Panc1 (cell line): ENCODE data around the gene RMND5A. TPM values are rescaled to one million over a fixed set of nuclear protein-coding genes. Genes with fewer than 3 reads are reported as not detected.

Experiments used
- ATAC-seq: fragments of 200-7000 bp; cut with Tn5 transposase; 2 replicates; pipeline ENCODE4 v1.9.1; 2020; ENCODE audit warnings: mild to moderate bottlenecking, moderate library complexity
- BruUV-seq: library from RNA; stranded (reverse); fragments of 400-500 nt; replicated peaks from 2 replicates; lab custom pipeline; 2021; lab: Mats Ljungman, UMichigan
- CTCF ChIA-PET: fragments of 300-600 bp; sonication (Branson Sonifier 250); formaldehyde crosslinking; loops from one replicate; lab custom pipeline; 2022; ENCODE audit warnings: antibody characterized with exemption; lab: Charles Lee
- POLR2A ChIA-PET: fragments of 300-600 bp; sonication (Branson Sonifier 250); formaldehyde crosslinking; loops from one replicate; lab custom pipeline; 2022; ENCODE audit warnings: antibody characterized with exemption; lab: Charles Lee
- DNase-seq: peaks from one replicate; pipeline ENCODE4 v3.0.0-alpha.2; 2010; ENCODE audit warnings: low read depth, low spot score
- H3K27ac ChIP-seq: 2 replicates; pipeline ENCODE4 v1.5.1; 2011; ENCODE audit warnings: mild to moderate bottlenecking, low read length, inconsistent platforms
- H3K27me3 ChIP-seq: fragments of 200-500 bp; sonication (Bioruptor generic); 2 replicates; pipeline ENCODE4 v1.6.0; 2014; ENCODE audit warnings: low read length, inconsistent platforms; ENCODE audit not compliant: control insufficient read depth, insufficient read depth
- H3K36me3 ChIP-seq: fragments of 200-500 bp; sonication (Bioruptor generic); 2 replicates; pipeline ENCODE4 v1.5.1; 2014; ENCODE audit warnings: inconsistent platforms, mild to moderate bottlenecking, low read length, moderate library complexity; ENCODE audit not compliant: control insufficient read depth, insufficient read depth
- H3K4me1 ChIP-seq: 2 replicates; pipeline ENCODE4 v1.5.1; 2011; ENCODE audit warnings: inconsistent platforms, mild to moderate bottlenecking, low read length, moderate library complexity; ENCODE audit not compliant: control insufficient read depth, insufficient read depth
- H3K4me3 ChIP-seq, 2 experiments: 2 replicates each; pipeline ENCODE4 v1.5.1; 2011 to 2012; ENCODE audit warnings: low read depth in 2 of 2, low read length in 2 of 2, mild to moderate bottlenecking in 2 of 2, inconsistent platforms in 1 of 2, moderate library complexity in 1 of 2
- H3K9me3 ChIP-seq: fragments of 200-500 bp; sonication (Bioruptor generic); 2 replicates; pipeline ENCODE4 v1.5.1; 2014; ENCODE audit warnings: low read depth, mild to moderate bottlenecking, inconsistent platforms, low read length, moderate library complexity; ENCODE audit not compliant: control insufficient read depth, insufficient read depth
- POLR2AphosphoS5 ChIP-seq: IDR thresholded peaks from 2 replicates; pipeline ENCODE4 v1.6.1; 2012; ENCODE audit warnings: mild to moderate bottlenecking, low read depth, low read length, moderate library complexity
- SIN3A ChIP-seq: IDR thresholded peaks from 2 replicates; pipeline ENCODE4 v1.6.1; 2012; ENCODE audit warnings: low read depth, mild to moderate bottlenecking, low read length, moderate library complexity, borderline replicate concordance; ENCODE audit not compliant: insufficient read depth
- TCF7L2 ChIP-seq: IDR thresholded peaks from 2 replicates; pipeline ENCODE4 v1.6.1; 2011; ENCODE audit warnings: mild to moderate bottlenecking, low read depth, low read length, inconsistent platforms
- in situ Hi-C: cut with HindIII; loops from 2 replicates; pipeline ENCODE4 v1.10.0; 2016; ENCODE audit warnings: low sequenced_read_pairs, low pct_unique_long_range_greater_than_20kb
- intact Hi-C: fragments of 100-400 bp; cut with micrococcal nuclease; formaldehyde crosslinking; loops from one replicate; pipeline ENCODE4 v1.10.0; 2022; ENCODE audit not compliant: unreplicated experiment
- total RNA-seq: library from RNA; stranded (reverse); gene quantifications from one replicate; pipeline ENCODE4 v1.2.1, GENCODE V29; 2021; ENCODE audit not compliant: unreplicated experiment
- TF ChIP-seq, protein P1 (sequence below), 2 experiments: IDR thresholded peaks; 2 replicates each; pipeline ENCODE4 v1.6.1; 2011 to 2012; ENCODE audit warnings: low read depth in 2 of 2, control low read depth in 1 of 2, low read length in 1 of 2, mild to moderate bottlenecking in 1 of 2, moderate library complexity in 1 of 2; ENCODE audit not compliant: insufficient read depth in 1 of 2
- TF ChIP-seq, protein P2 (sequence below): fragments of 450-650 bp; IDR thresholded peaks from 2 replicates; pipeline ENCODE4 v1.5.1; 2017; ENCODE audit warnings: mild to moderate bottlenecking

RMND5A gene
- total RNA-seq, 1 experiment from 2014 or later: 42.8 TPM

DNA sequence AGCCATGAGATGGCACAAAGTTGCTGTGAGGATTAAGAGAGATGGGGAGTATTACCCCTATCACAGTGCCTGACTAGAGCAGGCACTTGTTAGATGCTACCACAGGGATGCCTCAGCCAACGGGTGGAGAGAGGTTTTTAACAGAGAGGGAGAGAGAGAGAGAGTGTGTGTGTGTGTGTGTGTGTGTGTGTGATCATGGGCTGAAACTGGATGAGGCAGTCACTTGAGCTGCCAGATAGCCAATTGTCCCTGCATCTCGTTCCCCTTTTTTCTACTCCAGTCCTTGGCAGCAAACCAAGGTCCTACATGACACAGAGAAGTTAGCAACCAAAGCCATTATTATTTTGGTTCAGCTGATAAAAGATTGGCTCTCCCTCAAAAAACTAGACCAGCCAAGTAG, 67.6 kb downstream of the RMND5A start:
- ChIA-PET CTCF (interaction anchor here (0.6 kb wide), 1 partner anchor 358 kb away, joined by 7 read pairs; no protein-coding TSS in a partner anchor), POLR2A (no interaction called here)
- no peak for DNase-seq
- H3K36me3 ChIP-seq: no peaks in the 10 kb centered on the region
- no peaks in the 10 kb centered on the region for H3K9me3 ChIP-seq
- BruUV-seq: no TSS peak
- H3K4me3 ChIP-seq: no peak overlapping the region
- intact Hi-C loops: no loop called here
- no peak overlapping the region for H3K27ac ChIP-seq
- peaks cover 6% of the 10 kb centered on the region for H3K27me3 ChIP-seq
- no peak for ATAC-seq
- no peaks in the 10 kb centered on the region for H3K4me1 ChIP-seq
- TF ChIP-seq, protein P1, sequence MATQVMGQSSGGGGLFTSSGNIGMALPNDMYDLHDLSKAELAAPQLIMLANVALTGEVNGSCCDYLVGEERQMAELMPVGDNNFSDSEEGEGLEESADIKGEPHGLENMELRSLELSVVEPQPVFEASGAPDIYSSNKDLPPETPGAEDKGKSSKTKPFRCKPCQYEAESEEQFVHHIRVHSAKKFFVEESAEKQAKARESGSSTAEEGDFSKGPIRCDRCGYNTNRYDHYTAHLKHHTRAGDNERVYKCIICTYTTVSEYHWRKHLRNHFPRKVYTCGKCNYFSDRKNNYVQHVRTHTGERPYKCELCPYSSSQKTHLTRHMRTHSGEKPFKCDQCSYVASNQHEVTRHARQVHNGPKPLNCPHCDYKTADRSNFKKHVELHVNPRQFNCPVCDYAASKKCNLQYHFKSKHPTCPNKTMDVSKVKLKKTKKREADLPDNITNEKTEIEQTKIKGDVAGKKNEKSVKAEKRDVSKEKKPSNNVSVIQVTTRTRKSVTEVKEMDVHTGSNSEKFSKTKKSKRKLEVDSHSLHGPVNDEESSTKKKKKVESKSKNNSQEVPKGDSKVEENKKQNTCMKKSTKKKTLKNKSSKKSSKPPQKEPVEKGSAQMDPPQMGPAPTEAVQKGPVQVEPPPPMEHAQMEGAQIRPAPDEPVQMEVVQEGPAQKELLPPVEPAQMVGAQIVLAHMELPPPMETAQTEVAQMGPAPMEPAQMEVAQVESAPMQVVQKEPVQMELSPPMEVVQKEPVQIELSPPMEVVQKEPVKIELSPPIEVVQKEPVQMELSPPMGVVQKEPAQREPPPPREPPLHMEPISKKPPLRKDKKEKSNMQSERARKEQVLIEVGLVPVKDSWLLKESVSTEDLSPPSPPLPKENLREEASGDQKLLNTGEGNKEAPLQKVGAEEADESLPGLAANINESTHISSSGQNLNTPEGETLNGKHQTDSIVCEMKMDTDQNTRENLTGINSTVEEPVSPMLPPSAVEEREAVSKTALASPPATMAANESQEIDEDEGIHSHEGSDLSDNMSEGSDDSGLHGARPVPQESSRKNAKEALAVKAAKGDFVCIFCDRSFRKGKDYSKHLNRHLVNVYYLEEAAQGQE (IDR thresholded peaks at IDR 0.05; ENCODE audit: insufficient read depth in 1 of 2, low read depth in 2 of 2, low read length in 1 of 2): no peak
- TF ChIP-seq, protein P2, sequence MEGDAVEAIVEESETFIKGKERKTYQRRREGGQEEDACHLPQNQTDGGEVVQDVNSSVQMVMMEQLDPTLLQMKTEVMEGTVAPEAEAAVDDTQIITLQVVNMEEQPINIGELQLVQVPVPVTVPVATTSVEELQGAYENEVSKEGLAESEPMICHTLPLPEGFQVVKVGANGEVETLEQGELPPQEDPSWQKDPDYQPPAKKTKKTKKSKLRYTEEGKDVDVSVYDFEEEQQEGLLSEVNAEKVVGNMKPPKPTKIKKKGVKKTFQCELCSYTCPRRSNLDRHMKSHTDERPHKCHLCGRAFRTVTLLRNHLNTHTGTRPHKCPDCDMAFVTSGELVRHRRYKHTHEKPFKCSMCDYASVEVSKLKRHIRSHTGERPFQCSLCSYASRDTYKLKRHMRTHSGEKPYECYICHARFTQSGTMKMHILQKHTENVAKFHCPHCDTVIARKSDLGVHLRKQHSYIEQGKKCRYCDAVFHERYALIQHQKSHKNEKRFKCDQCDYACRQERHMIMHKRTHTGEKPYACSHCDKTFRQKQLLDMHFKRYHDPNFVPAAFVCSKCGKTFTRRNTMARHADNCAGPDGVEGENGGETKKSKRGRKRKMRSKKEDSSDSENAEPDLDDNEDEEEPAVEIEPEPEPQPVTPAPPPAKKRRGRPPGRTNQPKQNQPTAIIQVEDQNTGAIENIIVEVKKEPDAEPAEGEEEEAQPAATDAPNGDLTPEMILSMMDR: no peak
- TF ChIP-seq POLR2AphosphoS5 (no peak), TCF7L2 (no peak), SIN3A (no peak)
- in situ Hi-C loops: no loop called here

DNA sequence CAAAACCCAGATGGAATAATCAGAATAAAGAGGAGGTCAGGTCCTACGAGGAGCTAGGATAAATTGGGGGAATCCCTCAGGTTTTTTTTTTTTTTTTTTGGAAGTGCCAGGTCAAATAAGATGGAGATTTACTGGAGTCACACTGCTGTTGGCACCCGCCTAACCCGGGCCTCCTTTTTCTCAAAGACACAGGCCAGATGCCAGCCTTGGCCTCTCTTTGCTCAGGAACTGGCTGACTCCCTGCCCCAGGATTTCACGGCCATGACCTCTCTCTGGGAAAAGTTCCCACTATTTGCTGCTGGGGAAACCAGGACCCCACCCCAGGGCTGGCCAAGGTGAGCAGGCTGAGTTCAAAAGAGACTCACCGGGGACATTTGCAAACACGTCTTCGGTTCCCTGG, 68.1 kb downstream of the RMND5A start:
- ATAC-seq: no peak
- ChIA-PET POLR2A (no interaction called here), CTCF (interaction anchor here (0.6 kb wide), 1 partner anchor 358 kb away, joined by 7 read pairs; no protein-coding TSS in a partner anchor)
- TF ChIP-seq SIN3A (no peak), POLR2AphosphoS5 (no peak), TCF7L2 (no peak)
- TF ChIP-seq, protein P1 (IDR thresholded peaks at IDR 0.05; ENCODE audit: insufficient read depth in 1 of 2, low read depth in 2 of 2, low read length in 1 of 2): no peak
- TF ChIP-seq, protein P2: no peak
- Histone ChIP-seq H3K4me3 (no peak overlapping the region), H3K27ac (no peak overlapping the region), H3K9me3 (no peaks in the 10 kb centered on the region), H3K36me3 (no peaks in the 10 kb centered on the region), H3K4me1 (no peaks in the 10 kb centered on the region), H3K27me3 (peaks cover 6% of the 10 kb centered on the region)
- no peak for DNase-seq
- in situ Hi-C loops: no loop called here
- no TSS peak for BruUV-seq
- intact Hi-C loops: no loop called here
